SK-N-SH (cell line): Measurements from ENCODE around the gene GALNT8. TPM values are rescaled to one million over a fixed set of nuclear protein-coding genes. Genes with fewer than 3 reads are reported as not detected.

ENCODE experiments used
- CTCF ChIA-PET: fragments of 300-600, 350-600 bp; formaldehyde crosslinking; extraction: SDS; loops from one replicate; lab custom pipeline; 2021; lab: Yijun Ruan, JAX
- POLR2A ChIA-PET: fragments of 350-600 bp; sonication (Branson Sonifier 250); formaldehyde crosslinking; extraction: SDS; loops from one replicate; lab custom pipeline; 2020; ENCODE audit warnings: antibody characterized with exemption, inconsistent platforms; lab: Yijun Ruan, JAX
- DNase-seq: peaks from one replicate; pipeline ENCODE4 v3.0.0; 2012
- H2AFZ ChIP-seq: fragments of 200-600 bp; sonication (generic); 2 replicates; pipeline ENCODE4 v1.8.1; 2016; ENCODE audit warnings: antibody characterized with exemption, mild to moderate bottlenecking, low read depth
- H3F3A ChIP-seq: fragments of 200-600 bp; sonication (generic); replicated peaks from 2 replicates; pipeline ENCODE3; 2016; ENCODE audit warnings: antibody characterized with exemption, mild to moderate bottlenecking; ENCODE audit not compliant: insufficient read depth
- H3K27ac ChIP-seq, 2 experiments: fragments of 200-500 bp in 1 of 2; fragments of 200-600 bp in 1 of 2; sonication (Bioruptor generic) in 1 of 2; sonication (generic), shearing (Covaris generic) in 1 of 2; 2 replicates each; pipeline versions ENCODE4 v1.5.1 to v1.6.1; 2014 to 2016; ENCODE audit warnings: low read depth in 2 of 2, inconsistent platforms in 1 of 2, low read length in 1 of 2, mild to moderate bottlenecking in 1 of 2, mixed read lengths in 1 of 2
- H3K27me3 ChIP-seq: fragments of 200-600 bp; sonication (generic), shearing (Covaris generic); 2 replicates; pipeline ENCODE4 v1.6.1; 2016; ENCODE audit warnings: mixed run types; ENCODE audit not compliant: insufficient read depth
- H3K36me3 ChIP-seq, 2 experiments: fragments of 200-500 bp in 1 of 2; fragments of 200-600 bp in 1 of 2; sonication (Bioruptor generic) in 1 of 2; sonication (generic) in 1 of 2; replicated peaks in 1 of 2; 2 replicates each; pipeline versions ENCODE3 to v1.5.1; 2014 to 2016; ENCODE audit warnings: low read length in 1 of 2, mild to moderate bottlenecking in 1 of 2; ENCODE audit not compliant: insufficient read depth in 2 of 2, control insufficient read depth in 1 of 2
- H3K4me1 ChIP-seq, 2 experiments: fragments of 200-500 bp in 1 of 2; fragments of 200-600 bp in 1 of 2; sonication (Bioruptor generic) in 1 of 2; sonication (generic), shearing (Covaris generic) in 1 of 2; 2 replicates each; pipeline versions ENCODE4 v1.5.1 to v1.6.1; 2014 to 2016; ENCODE audit warnings: low read depth in 1 of 2, low read length in 1 of 2, mixed run types in 1 of 2; ENCODE audit not compliant: insufficient read depth in 2 of 2, control insufficient read depth in 1 of 2
- H3K4me2 ChIP-seq: fragments of 200-600 bp; sonication (generic), shearing (Covaris generic); 2 replicates; pipeline ENCODE4 v1.6.1; 2017; ENCODE audit warnings: mixed run types
- H3K4me3 ChIP-seq, 2 experiments: fragments of 200-500 bp in 1 of 2; fragments of 200-600 bp in 1 of 2; sonication (Bioruptor generic) in 1 of 2; sonication (generic), shearing (Covaris generic) in 1 of 2; 2 replicates each; pipeline versions ENCODE4 v1.5.1 to v1.8.1; 2014 to 2016; ENCODE audit warnings: low read depth in 2 of 2, inconsistent platforms in 1 of 2, low read length in 1 of 2, mild to moderate bottlenecking in 1 of 2, mixed read lengths in 1 of 2, moderate library complexity in 1 of 2
- H3K79me2 ChIP-seq: fragments of 200-600 bp; sonication (generic); 2 replicates; pipeline ENCODE4 v1.8.1; 2017; ENCODE audit warnings: mild to moderate bottlenecking; ENCODE audit not compliant: insufficient read depth
- H3K9ac ChIP-seq: fragments of 200-600 bp; sonication (generic); 2 replicates; pipeline ENCODE4 v1.6.1; 2017; ENCODE audit warnings: mixed run types
- H3K9me2 ChIP-seq: fragments of 200-600 bp; sonication (generic); 2 replicates; pipeline ENCODE4 v1.6.1; 2017; ENCODE audit warnings: mixed run types
- H3K9me3 ChIP-seq: fragments of 200-600 bp; sonication (generic); 2 replicates; pipeline ENCODE4 v1.6.1; 2017; ENCODE audit warnings: mixed run types, mild to moderate bottlenecking, moderate library complexity
- H4K20me1 ChIP-seq: fragments of 200-600 bp; sonication (generic); 2 replicates; pipeline ENCODE4 v1.6.1; 2017; ENCODE audit warnings: mild to moderate bottlenecking, mixed run types; ENCODE audit not compliant: insufficient read depth
- CHD2 ChIP-seq: fragments of 150-350 bp; IDR thresholded peaks from 2 replicates; pipeline ENCODE4 v1.6.1; 2018; ENCODE audit warnings: low read length; ENCODE audit not compliant: partially characterized antibody
- CTCF ChIP-seq: fragments of 200-600 bp; sonication (generic); IDR thresholded peaks from 2 replicates; pipeline ENCODE4 v1.6.1; 2017; ENCODE audit warnings: antibody characterized with exemption, mild to moderate bottlenecking, moderate library complexity
- ELF1 ChIP-seq: IDR thresholded peaks from 2 replicates; pipeline ENCODE4 v1.4.0; 2012
- EZH2phosphoT487 ChIP-seq: fragments of 200-600 bp; sonication (generic); IDR thresholded peaks from 2 replicates; pipeline ENCODE4 v1.6.1; 2017; ENCODE audit warnings: low read depth, mixed run types, mild to moderate bottlenecking, antibody characterized with exemption, moderate library complexity, borderline replicate concordance
- GABPA ChIP-seq: IDR thresholded peaks from 2 replicates; pipeline ENCODE4 v1.4.0; 2012; ENCODE audit warnings: low read depth, mild to moderate bottlenecking
- GATA2 ChIP-seq: sonication (generic); formaldehyde crosslinking; IDR thresholded peaks from 2 replicates; pipeline ENCODE4 v1.5.0; 2020; ENCODE audit warnings: mild to moderate bottlenecking, missing genetic modification reagents
- JUND ChIP-seq: IDR thresholded peaks from 2 replicates; pipeline ENCODE4 v1.4.0; 2012
- MEF2A ChIP-seq: IDR thresholded peaks from 2 replicates; pipeline ENCODE4 v1.4.0; 2012; ENCODE audit warnings: low read depth, borderline replicate concordance
- NFIC ChIP-seq: IDR thresholded peaks from 2 replicates; pipeline ENCODE4 v1.4.0; 2012; ENCODE audit warnings: borderline replicate concordance
- NRF1 ChIP-seq: IDR thresholded peaks from 2 replicates; pipeline ENCODE4 v1.6.1; 2012; ENCODE audit warnings: low read depth, mild to moderate bottlenecking, low read length
- RCOR1 ChIP-seq: fragments of 150-350 bp; IDR thresholded peaks from 2 replicates; pipeline ENCODE4 v1.6.1; 2017; ENCODE audit warnings: antibody characterized with exemption, low read length
- RFX5 ChIP-seq: IDR thresholded peaks from 2 replicates; pipeline ENCODE4 v1.6.1; 2012; ENCODE audit warnings: mild to moderate bottlenecking, improper control_type of control experiment, low read length
- SIN3A ChIP-seq: IDR thresholded peaks from 2 replicates; pipeline ENCODE4 v1.6.1; 2012; ENCODE audit warnings: low read depth, mild to moderate bottlenecking, low read length, moderate library complexity, borderline replicate concordance
- SMC3 ChIP-seq: IDR thresholded peaks from 2 replicates; pipeline ENCODE4 v1.6.1; 2012; ENCODE audit warnings: low read depth, low read length, improper control_type of control experiment
- TAF1 ChIP-seq: IDR thresholded peaks from 2 replicates; pipeline ENCODE4 v1.6.1; 2012; ENCODE audit warnings: low read depth, mild to moderate bottlenecking, low read length, moderate library complexity, borderline replicate concordance
- WGBS: methylation state at CpG from one replicate; pipeline ENCODE4 v1.1.6; 2017; ENCODE audit warnings: low lambda C conversion rate; 5-methylcytosine and 5-hydroxymethylcytosine counted together
- polyA plus RNA-seq, 3 experiments: library from polyadenylated mRNA; depleted of rRNA; stranded (reverse); fragments of >200 nt; gene quantifications; 2 replicates each; pipeline ENCODE4 v1.2.3, GENCODE V29; 2012
- TF ChIP-seq, protein P1 (sequence below): fragments of 150-350 bp; IDR thresholded peaks from 2 replicates; pipeline ENCODE4 v1.6.1; 2017; ENCODE audit warnings: antibody characterized with exemption, low read length, low read depth, borderline replicate concordance
- TF ChIP-seq, protein P2 (sequence below): IDR thresholded peaks from 2 replicates; pipeline ENCODE4 v1.4.0; 2012; ENCODE audit warnings: low read depth

Gene GALNT8
- polyA plus RNA-seq, 1 of the 3 experiments (the other 2 are of a cell fraction), result not detected

GRCh38 chr12:4813741-4814140, 93.5 kb downstream of the GALNT8 start:
- H3K9ac ChIP-seq, result no peak overlapping the region
- H3K27me3 ChIP-seq, result peaks cover 54% of the 10 kb centered on the region
- H3K36me3 ChIP-seq, result no peaks in the 10 kb centered on the region
- TF ChIP-seq ELF1 (no peak), SIN3A (no peak), MEF2A (no peak), GATA2 (no peak)
- H4K20me1 ChIP-seq, result no peaks in the 10 kb centered on the region
- H3F3A ChIP-seq, result no peaks in the 10 kb centered on the region
- H2AFZ ChIP-seq, result no peak overlapping the region
- H3K4me3 ChIP-seq, result no peak overlapping the region
- no peaks in the 10 kb centered on the region for H3K79me2 ChIP-seq
- H3K9me3 ChIP-seq, result no peaks in the 10 kb centered on the region
- WGBS, result 5% methylated on average over 5 of the region's 5 CpGs
- ChIA-PET POLR2A (no interaction called here), CTCF (no interaction called here)
- no peaks in the 10 kb centered on the region for H3K9me2 ChIP-seq
- H3K4me2 ChIP-seq, result no peak overlapping the region
- H3K27ac ChIP-seq, result no peak overlapping the region
- no peaks in the 10 kb centered on the region for H3K4me1 ChIP-seq
- no peak for DNase-seq

DNA sequence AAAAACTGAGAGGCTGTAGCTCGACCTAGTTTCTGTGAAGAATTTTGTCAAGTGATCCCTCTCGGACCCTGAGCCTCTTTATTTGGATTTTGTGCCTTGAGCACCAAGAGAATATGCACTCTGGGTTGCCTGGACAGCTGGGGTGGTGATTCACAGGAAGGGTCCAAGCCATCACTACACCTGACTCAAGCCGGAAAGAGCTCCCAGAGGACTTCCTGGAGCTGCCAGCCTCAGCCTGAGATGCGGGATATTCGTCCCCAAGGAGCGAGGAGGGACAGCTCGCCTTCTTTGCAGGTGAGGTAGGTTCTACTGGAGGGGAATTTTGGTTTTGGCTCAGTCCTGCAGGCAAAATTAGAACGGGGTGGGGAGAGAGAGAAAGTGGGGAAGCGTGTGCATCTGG, 94.3 kb downstream of the GALNT8 start:
- no peaks in the 10 kb centered on the region for H3K79me2 ChIP-seq
- ChIA-PET CTCF (no interaction called here), POLR2A (no interaction called here)
- H3K9ac ChIP-seq, result no peak overlapping the region
- H3K36me3 ChIP-seq, result no peaks in the 10 kb centered on the region
- H3K9me3 ChIP-seq, result no peaks in the 10 kb centered on the region
- no peak overlapping the region for H3K4me2 ChIP-seq
- no peak for DNase-seq
- H3K27ac ChIP-seq, result no peak overlapping the region
- no peak overlapping the region for H2AFZ ChIP-seq
- no peaks in the 10 kb centered on the region for H3K4me1 ChIP-seq
- H4K20me1 ChIP-seq, result no peaks in the 10 kb centered on the region
- WGBS, result 12% methylated on average over 9 of the region's 9 CpGs
- H3K27me3 ChIP-seq, result peaks cover 52% of the 10 kb centered on the region
- TF ChIP-seq CHD2 (no peak), GATA2 (no peak), SMC3 (no peak), JUND (no peak), EZH2phosphoT487 (no peak)
- TF ChIP-seq, protein P1, sequence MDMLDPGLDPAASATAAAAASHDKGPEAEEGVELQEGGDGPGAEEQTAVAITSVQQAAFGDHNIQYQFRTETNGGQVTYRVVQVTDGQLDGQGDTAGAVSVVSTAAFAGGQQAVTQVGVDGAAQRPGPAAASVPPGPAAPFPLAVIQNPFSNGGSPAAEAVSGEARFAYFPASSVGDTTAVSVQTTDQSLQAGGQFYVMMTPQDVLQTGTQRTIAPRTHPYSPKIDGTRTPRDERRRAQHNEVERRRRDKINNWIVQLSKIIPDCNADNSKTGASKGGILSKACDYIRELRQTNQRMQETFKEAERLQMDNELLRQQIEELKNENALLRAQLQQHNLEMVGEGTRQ, result no peak
- TF ChIP-seq, protein P2, sequence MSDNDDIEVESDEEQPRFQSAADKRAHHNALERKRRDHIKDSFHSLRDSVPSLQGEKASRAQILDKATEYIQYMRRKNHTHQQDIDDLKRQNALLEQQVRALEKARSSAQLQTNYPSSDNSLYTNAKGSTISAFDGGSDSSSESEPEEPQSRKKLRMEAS, result no peak
- H3K4me3 ChIP-seq, result no peak overlapping the region
- H3K9me2 ChIP-seq, result no peaks in the 10 kb centered on the region
- no peaks in the 10 kb centered on the region for H3F3A ChIP-seq

DNA sequence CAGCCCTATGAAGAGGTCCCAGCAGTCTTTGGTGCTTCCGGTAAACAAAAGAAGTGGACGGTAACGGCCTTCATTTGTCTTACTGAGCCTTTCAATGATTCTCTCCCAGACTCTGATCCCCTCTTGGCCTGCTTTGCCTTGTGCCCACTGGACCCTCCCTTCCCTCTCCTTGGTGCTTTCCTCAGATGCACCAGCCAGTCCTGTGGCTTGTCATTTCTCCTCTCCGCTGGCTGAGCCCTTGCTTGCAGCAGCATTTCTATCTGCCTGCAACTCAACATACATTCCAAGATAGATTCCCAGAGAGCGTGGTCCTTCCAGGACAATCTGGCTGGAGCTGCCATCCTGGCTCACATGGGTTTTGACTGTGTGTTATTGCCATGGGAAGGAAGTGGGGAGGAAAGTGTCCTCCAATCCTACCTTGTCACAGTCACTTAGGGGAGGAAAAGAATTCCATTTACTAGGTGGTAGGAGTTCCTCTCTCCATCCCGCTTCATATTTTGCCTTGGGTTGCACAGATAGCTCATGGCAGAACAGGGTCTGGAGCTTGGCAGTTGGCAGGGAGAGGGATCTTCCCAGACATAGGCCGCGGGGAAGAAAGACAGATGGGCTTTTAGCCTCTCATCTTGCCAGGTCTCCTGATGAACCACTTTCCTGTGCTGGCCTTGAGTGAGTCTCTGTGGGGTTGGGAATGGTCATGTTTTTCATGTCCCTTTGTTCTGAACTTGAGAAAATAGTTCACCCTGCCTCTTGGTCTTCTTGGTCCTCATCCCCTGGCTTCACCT, 96.7 kb downstream of the GALNT8 start:
- Histone ChIP-seq H3K9me2 (no peaks in the 10 kb centered on the region), H2AFZ (no peak overlapping the region), H3K27ac (no peak overlapping the region), H3K27me3 (peaks cover 46% of the 10 kb centered on the region), H3K36me3 (no peaks in the 10 kb centered on the region), H3K4me2 (no peak overlapping the region), H3K9me3 (no peaks in the 10 kb centered on the region), H3K4me1 (no peaks in the 10 kb centered on the region), H3K9ac (no peak overlapping the region), H4K20me1 (no peaks in the 10 kb centered on the region)
- WGBS, result 41% methylated on average over 8 of the region's 8 CpGs
- CTCF ChIA-PET, result interaction anchor here (0.5 kb wide), 1 partner anchor 18 kb away, joined by 3 read pairs; no protein-coding TSS in a partner anchor
- TF ChIP-seq ELF1 (no peak), RFX5 (no peak), NFIC (no peak), SMC3 (no peak), GABPA (no peak), TAF1 (no peak), SIN3A (no peak), NRF1 (no peak), RCOR1 (no peak), CTCF (no peak), MEF2A (no peak)
- TF ChIP-seq, protein P1, result no peak
- TF ChIP-seq, all 33 proteins: peak for 0
- Histone ChIP-seq H3F3A (no peaks in the 10 kb centered on the region), H3K4me3 (no peak overlapping the region), H3K79me2 (no peaks in the 10 kb centered on the region)
- POLR2A ChIA-PET, result no interaction called here
- no peak for DNase-seq
